Neural progenitor cell (in vitro differentiated cells): ENCODE results near the gene SLC4A4.

Experiments
- CTCF ChIP-seq: fragments of 200-600 bp; sonication (generic); IDR thresholded peaks from 2 replicates; pipeline ENCODE4 v1.5.1; 2017; ENCODE audit warnings: antibody characterized with exemption, mild to moderate bottlenecking
- EZH2 ChIP-seq: fragments of 200-600 bp; sonication (generic); IDR thresholded peaks from 2 replicates; pipeline ENCODE4 v1.6.1; 2017; ENCODE audit warnings: antibody characterized with exemption, mild to moderate bottlenecking, moderate library complexity
- EZH2phosphoT487 ChIP-seq: fragments of 200-600 bp; sonication (generic); IDR thresholded peaks from 2 replicates; pipeline ENCODE4 v1.6.1; 2017; ENCODE audit warnings: antibody characterized with exemption

GRCh38 chr4:71366766-71367165 lies 27.9 kb downstream of the SLC4A4 start:
- TF ChIP-seq CTCF (no peak), EZH2 (no peak), EZH2phosphoT487 (no peak)
